GM18907 (cell line): ENCODE results near the gene RTKN.
"Not testable (repeated sequence)": the region's sequence is repeated elsewhere in the genome, so short reads cannot be mapped to it uniquely, and the experiment has no call there.

Source experiments
- ATAC-seq: cut with Tn5 transposase; IDR thresholded peaks from one replicate; pipeline ENCODE4 v1.9.1; 2021; ENCODE audit warnings: mild to moderate bottlenecking, moderate library complexity; ENCODE audit not compliant: unreplicated experiment

Gene RTKN

GRCh38 chr2:74441690-74442482, at the start of gene RTKN:
TSS of gene RTKN (minus strand) at chr2:74441937. CDS start at chr2:74441816, 121 bp downstream.
- peak; percentile 50 for ATAC-seq

GRCh38 chr2:74489906-74490305, 48.2 kb upstream of the RTKN start:
- ATAC-seq = no peak

- ATAC-seq = no peak
Measured at GRCh38 chr2:74488643-74489481, 47.1 kb upstream of the RTKN start.

- no peak for ATAC-seq
Measured at GRCh38 chr2:74486141-74486540, 44.4 kb upstream of the RTKN start.

GRCh38 chr2:74483675-74484164, 42.0 kb upstream of the RTKN start:
- not testable (repeated sequence) for ATAC-seq

GRCh38 chr2:74482801-74483674, 41.3 kb upstream of the RTKN start, which contains the start of the genes CCDC142 and TTC31:
TSS of gene CCDC142 (minus strand) at chr2:74482998. CDS start at chr2:74482837, 161 bp downstream.
TSS of gene TTC31 (plus strand) at chr2:74483081. CDS start at chr2:74483096, 15 bp downstream.
- ATAC-seq = peak; percentile 92

- ATAC-seq = peak; percentile 53
Measured at GRCh38 chr2:74481961-74482800, 40.4 kb upstream of the RTKN start.

GRCh38 chr2:74481431-74481830, 39.7 kb upstream of the RTKN start:
- ATAC-seq = no peak

- ATAC-seq = no peak
Measured at GRCh38 chr2:74474899-74475298, 33.2 kb upstream of the RTKN start.

GRCh38 chr2:74474481-74474880, 32.7 kb upstream of the RTKN start:
- ATAC-seq = no peak

- ATAC-seq = peak; percentile 2
Measured at GRCh38 chr2:74472945-74473258, 31.2 kb upstream of the RTKN start.

- ATAC-seq = peak; percentile 89
Measured at GRCh38 chr2:74472086-74472944, 30.6 kb upstream of the RTKN start, which contains the start of gene MRPL53. TSS of gene MRPL53 (minus strand) at chr2:74472680. CDS start at chr2:74472660, 20 bp downstream.

- no peak for ATAC-seq
Measured at GRCh38 chr2:74471332-74472065, 29.8 kb upstream of the RTKN start.

GRCh38 chr2:74470742-74471141, 29.0 kb upstream of the RTKN start:
- ATAC-seq = not testable (repeated sequence)

GRCh38 chr2:74464406-74464805, 22.7 kb upstream of the RTKN start:
- no peak for ATAC-seq

- ATAC-seq = no peak
Measured at GRCh38 chr2:74462786-74463105, 21.0 kb upstream of the RTKN start.

GRCh38 chr2:74462054-74462785, 20.5 kb upstream of the RTKN start:
- ATAC-seq = no peak
